SH-SY5Y (cell line): ENCODE measurements around the gene TMEM30B.

ENCODE experiments used
- GATA2 ChIP-seq: IDR thresholded peaks from 2 replicates; pipeline ENCODE4 v1.6.1; 2011; ENCODE audit warnings: mild to moderate bottlenecking, low read depth, low read length
- GATA3 ChIP-seq: IDR thresholded peaks from 2 replicates; pipeline ENCODE4 v1.6.1; 2011; ENCODE audit warnings: low read depth, mild to moderate bottlenecking, low read length, moderate library complexity

Gene TMEM30B

GRCh38 chr14:61260939-61261776, 20.0 kb downstream of the TMEM30B start:
- no peak for TF ChIP-seq GATA2

GRCh38 chr14:61258985-61259384, 22.2 kb downstream of the TMEM30B start:
- TF ChIP-seq GATA3 (no peak), GATA2 (no peak)

GRCh38 chr14:61257469-61258057, 23.6 kb downstream of the TMEM30B start:
- TF ChIP-seq GATA2 (no peak), GATA3 (no peak)

- TF ChIP-seq GATA2 = no peak
- TF ChIP-seq GATA3 = no peak
These were observed 24.2 kb downstream of the TMEM30B start for GRCh38 chr14:61256826-61257468.

DNA sequence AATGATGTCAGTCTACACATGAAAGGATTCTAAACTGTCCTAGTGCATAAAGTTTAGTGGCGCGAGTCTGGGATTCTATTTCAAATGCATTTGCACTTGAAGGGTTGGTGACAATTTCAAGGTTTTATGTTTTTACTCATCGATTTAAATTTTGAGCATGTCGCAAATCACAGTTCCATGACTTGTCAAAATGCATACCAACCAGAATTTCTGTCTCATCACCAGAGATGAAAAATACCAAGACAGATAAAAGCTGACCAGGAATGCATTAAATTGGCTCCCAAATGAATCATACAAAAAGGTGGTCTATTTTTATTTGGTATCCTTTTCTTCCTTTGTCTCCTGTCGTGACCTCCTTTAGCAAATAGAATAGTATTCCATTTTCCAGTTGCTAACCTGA, 25.2 kb downstream of the TMEM30B start:
- no peak for TF ChIP-seq GATA3
- no peak for TF ChIP-seq GATA2

- no peak for TF ChIP-seq GATA2
- no peak for TF ChIP-seq GATA3
These were observed 26.2 kb downstream of the TMEM30B start for GRCh38 chr14:61254808-61255526.

- no peak for TF ChIP-seq GATA3
- no peak for TF ChIP-seq GATA2
These were observed 27.9 kb downstream of the TMEM30B start for GRCh38 chr14:61253064-61253738.

GRCh38 chr14:61252369-61253063, 28.6 kb downstream of the TMEM30B start:
- TF ChIP-seq GATA2 (no peak), GATA3 (no peak)

DNA sequence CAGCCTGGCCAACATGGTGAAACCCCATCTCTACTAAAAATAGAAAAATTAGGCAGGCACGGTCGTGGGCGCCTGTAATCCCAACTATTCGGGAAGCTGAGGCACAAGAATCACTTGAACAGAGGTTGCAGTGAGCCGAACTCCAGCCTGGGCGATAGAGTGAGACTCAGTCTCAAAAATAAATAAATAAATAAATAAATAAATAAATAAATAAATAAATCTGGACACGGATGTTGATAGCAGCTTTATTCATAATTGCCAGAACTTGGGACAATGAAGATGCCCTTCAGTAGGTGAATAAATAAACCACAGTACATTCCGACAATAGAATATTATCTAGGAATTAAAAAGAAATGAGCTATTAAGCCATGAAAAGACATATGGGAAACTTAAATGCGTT, 31.1 kb downstream of the TMEM30B start:
- TF ChIP-seq GATA3 (no peak), GATA2 (no peak)

- no peak for TF ChIP-seq GATA2
- TF ChIP-seq GATA3 = no peak
These were observed 33.2 kb downstream of the TMEM30B start for GRCh38 chr14:61247935-61248334.

GRCh38 chr14:61246721-61247120, 34.4 kb downstream of the TMEM30B start:
- TF ChIP-seq GATA2 (no peak), GATA3 (no peak)

GRCh38 chr14:61244009-61244408, 37.1 kb downstream of the TMEM30B start:
- TF ChIP-seq GATA2 (no peak), GATA3 (no peak)

DNA sequence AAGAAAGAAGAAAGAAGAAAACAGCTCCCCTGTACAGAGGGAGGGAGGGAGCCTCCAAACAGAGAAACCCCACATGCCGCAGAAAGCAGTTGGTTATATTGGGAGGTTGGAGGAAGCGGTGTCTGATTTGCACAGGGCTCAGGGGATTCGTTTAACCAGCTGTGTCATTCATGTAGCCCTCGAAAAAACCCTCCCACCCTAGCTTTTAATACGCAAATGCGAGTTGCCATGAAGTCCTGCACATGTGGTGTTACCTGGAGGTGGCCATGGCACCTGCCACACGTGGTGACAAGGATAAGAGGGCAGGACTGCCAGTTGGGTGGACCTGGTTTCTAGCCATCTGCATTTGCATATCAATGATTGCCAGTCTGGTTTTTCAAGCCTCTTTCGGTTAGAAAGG, 40.9 kb downstream of the TMEM30B start:
- TF ChIP-seq GATA3 (no peak), GATA2 (no peak)
